Kidney (tissue), 14 donors: ENCODE measurements around the gene PRPF40A. TPM values are rescaled to one million over a fixed set of nuclear protein-coding genes. Genes with fewer than 3 reads are reported as not detected.

Experiments used
- DNase-seq, 5 donors: peaks; one replicate each; pipeline ENCODE4 v3.0.0-alpha.2; 2013 to 2020
- FAIRE-seq: peaks from 2 replicates; lab custom pipeline; 2012; peaks lifted over from hg19 to GRCh38; lab: Jason Lieb, UNC
- H3K27ac ChIP-seq, 2 donors: one replicate each; pipeline ENCODE4 v1.7.0; 2013; ENCODE audit warnings: low read depth in 2 of 2, low read length in 2 of 2, inconsistent platforms in 1 of 2
- H3K27me3 ChIP-seq: one replicate; pipeline ENCODE4 v1.7.1; 2013; ENCODE audit warnings: low read length, inconsistent platforms; ENCODE audit not compliant: control insufficient read depth, insufficient read depth
- H3K36me3 ChIP-seq, 3 donors: one replicate each; pipeline versions ENCODE4 v1.7.0 to v1.7.1; 2013; ENCODE audit warnings: low read length in 3 of 3, control low read depth in 1 of 3, inconsistent platforms in 1 of 3; ENCODE audit not compliant: insufficient read depth in 3 of 3, control insufficient read depth in 2 of 3
- H3K4me1 ChIP-seq, 3 donors: one replicate each; pipeline versions ENCODE4 v1.7.0 to v1.7.1; 2013; ENCODE audit warnings: low read length in 3 of 3, inconsistent platforms in 1 of 3, low read depth in 1 of 3; ENCODE audit not compliant: control insufficient read depth in 2 of 3, insufficient read depth in 2 of 3
- H3K4me3 ChIP-seq, 3 donors: one replicate each; pipeline versions ENCODE4 v1.7.0 to v1.8.1; 2013; ENCODE audit warnings: low read length in 3 of 3, control low read depth in 1 of 3, inconsistent platforms in 1 of 3
- H3K9ac ChIP-seq, 3 donors: one replicate each; pipeline versions ENCODE4 v1.7.0 to v1.7.1; 2013; ENCODE audit warnings: low read length in 3 of 3, control low read depth in 1 of 3, inconsistent platforms in 1 of 3
- H3K9me3 ChIP-seq, 3 donors: one replicate each; pipeline versions ENCODE4 v1.7.0 to v1.7.1; 2013; ENCODE audit warnings: low read length in 3 of 3, control low read depth in 1 of 3, inconsistent platforms in 1 of 3; ENCODE audit not compliant: control insufficient read depth in 2 of 3, insufficient read depth in 1 of 3
- intact Hi-C: fragments of 100-400 bp; cut with DNase I; formaldehyde crosslinking; loops from one replicate; pipeline ENCODE4 v1.11.1; 2022
- polyA plus RNA-seq: library from polyadenylated mRNA; stranded (reverse); fragments of 350-450 nt; fragmentation: Illumina TruSeq; extraction: RNeasy Lipid Tissue Mini Kit (QIAGEN cat#74804); gene quantifications from one replicate; pipeline ENCODE4 v1.2.3, GENCODE V29; 2014; ENCODE audit warnings: low read depth, low replicate concordance; ENCODE audit not compliant: insufficient read depth
- total RNA-seq: library from RNA; stranded (reverse); fragmentation: NEBNext Ultra II Directional; extraction: Animal tissue kit (Norgen Biotek cat#: 25700); gene quantifications from one replicate; pipeline ENCODE4 v1.2.1, GENCODE V29; 2021
- TF ChIP-seq, protein P1 (sequence below): IDR thresholded peaks from 3 replicates; pipeline ENCODE4 v1.5.1; 2012; ENCODE audit warnings: mild to moderate bottlenecking, moderate library complexity, borderline replicate concordance; ENCODE audit not compliant: insufficient read depth; ENCODE audit errors: extremely low read depth
- donor health status: control.
- donor health status: control.
- donor health status: control.
- donor health status: control.
- donor health status: control.
- donor health status: DM: yes; HTN: yes; CAD: no.
- donor health status: Normal renal cell carcinoma (clear cell type).

PRPF40A gene
- total and polyA plus RNA-seq, 2 donors from 2014 or later: 20.2 to 82.7 TPM

DNA sequence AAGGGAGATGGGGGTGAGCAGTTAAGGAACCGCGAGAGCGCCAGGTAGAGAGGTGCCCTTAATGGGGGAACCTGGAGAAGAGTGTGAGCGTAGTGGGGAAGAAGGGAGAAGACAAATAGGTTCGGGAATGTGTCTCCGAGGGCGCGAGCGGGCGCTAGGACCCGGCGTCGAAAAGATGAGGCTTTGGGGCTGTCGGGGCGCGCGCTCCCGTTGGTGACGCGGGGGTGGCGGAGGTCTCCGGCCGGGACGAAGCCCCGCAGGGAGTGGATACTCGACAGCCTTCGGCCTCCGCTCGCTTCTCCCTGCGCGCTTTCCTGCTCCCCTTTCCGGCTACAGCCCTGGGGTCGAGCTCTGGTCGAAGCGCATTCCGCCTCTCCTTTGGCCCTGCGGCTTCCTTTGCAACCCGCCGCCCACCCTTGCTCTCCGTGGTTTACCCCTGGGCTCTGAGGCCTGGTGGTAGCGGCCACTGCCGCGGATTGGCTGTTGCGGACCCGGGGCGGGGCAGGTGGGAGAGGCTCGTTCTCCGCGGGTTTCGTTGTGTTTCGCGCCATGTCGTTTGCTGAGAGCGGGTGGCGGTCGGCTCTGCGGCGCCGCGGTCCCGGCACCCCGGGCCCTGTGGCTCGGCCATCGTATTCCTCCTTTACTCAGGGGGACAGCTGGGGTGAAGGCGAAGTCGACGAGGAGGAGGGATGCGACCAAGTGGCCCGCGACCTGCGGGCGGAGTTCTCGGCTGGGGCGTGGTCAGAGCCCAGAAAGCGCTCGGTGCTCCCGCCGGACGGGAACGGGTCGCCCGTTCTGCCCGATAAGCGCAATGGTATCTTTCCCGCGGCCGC lies 1.0 kb upstream of the PRPF40A start, which contains the start of gene ARL6IP6:
ARL6IP6 (plus strand) TSS at position 545 of the 833 bp plus-strand sequence; CDS start at position 550, 5 bp downstream.
- Histone ChIP-seq H3K4me3 (peak within 1 kb of the TSS; percentile 80 to 90 (median 89)), H3K27me3 (no peaks in the 10 kb centered on the region), H3K27ac (peak within 1 kb of the TSS; percentile 98), H3K36me3 (peaks cover 0 to 3% (median 2%) of the 10 kb centered on the region in 3 donors), H3K9ac (peak within 1 kb of the TSS; percentile 87 to 96 (median 94)), H3K4me1 (peaks cover 2 to 6% (median 4%) of the 10 kb centered on the region in 3 donors), H3K9me3 (no peaks in the 10 kb centered on the region)
- intact Hi-C loops: no loop called here
- TF ChIP-seq, protein P1, sequence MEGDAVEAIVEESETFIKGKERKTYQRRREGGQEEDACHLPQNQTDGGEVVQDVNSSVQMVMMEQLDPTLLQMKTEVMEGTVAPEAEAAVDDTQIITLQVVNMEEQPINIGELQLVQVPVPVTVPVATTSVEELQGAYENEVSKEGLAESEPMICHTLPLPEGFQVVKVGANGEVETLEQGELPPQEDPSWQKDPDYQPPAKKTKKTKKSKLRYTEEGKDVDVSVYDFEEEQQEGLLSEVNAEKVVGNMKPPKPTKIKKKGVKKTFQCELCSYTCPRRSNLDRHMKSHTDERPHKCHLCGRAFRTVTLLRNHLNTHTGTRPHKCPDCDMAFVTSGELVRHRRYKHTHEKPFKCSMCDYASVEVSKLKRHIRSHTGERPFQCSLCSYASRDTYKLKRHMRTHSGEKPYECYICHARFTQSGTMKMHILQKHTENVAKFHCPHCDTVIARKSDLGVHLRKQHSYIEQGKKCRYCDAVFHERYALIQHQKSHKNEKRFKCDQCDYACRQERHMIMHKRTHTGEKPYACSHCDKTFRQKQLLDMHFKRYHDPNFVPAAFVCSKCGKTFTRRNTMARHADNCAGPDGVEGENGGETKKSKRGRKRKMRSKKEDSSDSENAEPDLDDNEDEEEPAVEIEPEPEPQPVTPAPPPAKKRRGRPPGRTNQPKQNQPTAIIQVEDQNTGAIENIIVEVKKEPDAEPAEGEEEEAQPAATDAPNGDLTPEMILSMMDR: no peak
- no peak for FAIRE-seq
- peak; percentile 95 to 98 (median 97) for DNase-seq

DNA sequence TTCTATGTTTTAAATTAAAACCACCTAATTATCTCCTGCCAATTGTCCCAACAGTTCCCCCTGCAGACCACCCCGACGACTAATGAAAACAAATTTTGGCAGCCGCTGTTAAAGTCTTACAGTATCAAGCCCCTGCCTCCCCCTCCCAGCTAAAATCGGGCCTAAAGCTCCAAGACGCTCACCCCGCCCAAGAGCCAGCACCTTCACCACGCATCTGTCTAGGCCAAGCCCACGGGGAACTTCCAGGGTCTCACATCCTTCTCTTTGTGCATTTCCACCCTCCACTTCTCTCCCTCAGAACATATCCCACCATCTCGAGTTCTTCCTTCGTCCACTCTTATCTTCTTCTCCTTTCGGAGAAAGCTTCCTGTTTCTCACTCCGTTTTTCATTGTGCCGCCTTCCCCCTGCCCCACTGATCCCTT lies 445 bp downstream of the PRPF40A start:
- Histone ChIP-seq H3K36me3 (peaks cover 0 to 3% (median 3%) of the 10 kb centered on the region in 3 donors), H3K9me3 (no peaks in the 10 kb centered on the region), H3K4me3 (peak overlapping the region; percentile 89 to 99 (median 90)), H3K4me1 (peaks cover 2 to 6% (median 4%) of the 10 kb centered on the region in 3 donors), H3K9ac (peak overlapping the region; percentile 89 to 94 (median 91)), H3K27me3 (no peaks in the 10 kb centered on the region), H3K27ac (peak overlapping the region; percentile 23 to 79)
- FAIRE-seq: no peak
- DNase-seq: peak in 4 of 5 donors; percentile 51 to 68 (median 65)
- intact Hi-C loops: no loop called here
- TF ChIP-seq, protein P1: no peak

DNA sequence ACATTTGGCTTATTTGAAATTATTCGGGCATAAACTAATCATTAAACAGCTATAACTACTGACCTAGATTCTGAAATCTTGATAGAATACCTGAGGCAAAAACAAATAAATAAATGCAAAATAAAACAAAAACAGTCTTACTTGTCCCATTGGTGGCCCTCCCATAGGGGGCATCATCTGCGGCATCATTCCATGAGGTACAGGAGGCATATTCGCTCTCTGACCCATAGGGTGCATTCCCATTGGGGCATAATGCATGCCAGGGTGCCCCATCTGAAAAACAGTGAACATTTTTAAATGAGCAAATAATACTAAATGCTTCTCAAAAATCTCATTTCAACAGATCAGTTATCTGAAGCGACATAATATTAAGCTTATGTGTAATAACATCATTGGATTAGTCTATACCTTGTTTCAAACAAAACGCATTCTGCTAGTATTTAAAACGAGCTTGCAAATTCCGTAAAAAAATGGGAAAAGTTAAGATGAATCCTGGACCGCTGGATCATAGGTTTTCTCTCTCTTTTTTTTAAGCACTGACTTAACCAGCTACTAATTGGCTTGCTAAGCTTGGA lies 1.3 kb downstream of the PRPF40A start:
- no peak for FAIRE-seq

More for the DNA sequence above, 1.3 kb downstream of the PRPF40A start:
- Histone ChIP-seq H3K4me1 (peaks cover 2 to 6% (median 4%) of the 10 kb centered on the region in 3 donors), H3K9me3 (no peaks in the 10 kb centered on the region), H3K36me3 (peaks cover 0 to 3% (median 3%) of the 10 kb centered on the region in 3 donors), H3K27me3 (no peaks in the 10 kb centered on the region), H3K9ac (peak overlapping the region in 2 of 3 donors; percentile 89 to 94), H3K27ac (no peak overlapping the region), H3K4me3 (peak overlapping the region; percentile 89 to 99 (median 90))
- TF ChIP-seq, protein P1: no peak
- intact Hi-C loops: no loop called here
- peak in 4 of 5 donors; percentile 16 to 57 (median 34) for DNase-seq
